Frontal cortex (tissue), 4 donors: ENCODE results near the gene ASTN2. TPM values are rescaled to one million over a fixed set of nuclear protein-coding genes. Genes with fewer than 3 reads are reported as not detected.

Experiments
- DNase-seq, 2 donors: peaks; one replicate each; pipeline ENCODE4 v3.0.0; 2012; ENCODE audit warnings: low spot score in 2 of 2
- FAIRE-seq: peaks from 2 replicates; lab custom pipeline; 2012; peaks lifted over from hg19 to GRCh38; lab: Jason Lieb, UNC
- total RNA-seq: library from RNA; depleted of rRNA; stranded (reverse); fragments of >200 nt; gene quantifications from one replicate; pipeline ENCODE4 v1.2.3, GENCODE V29; 2014
- donor health status: control.
- donor health status: control.
- donor health status: control.

Gene ASTN2
- total RNA-seq, 1 donor from 2014 or later = 23.2 TPM

DNA sequence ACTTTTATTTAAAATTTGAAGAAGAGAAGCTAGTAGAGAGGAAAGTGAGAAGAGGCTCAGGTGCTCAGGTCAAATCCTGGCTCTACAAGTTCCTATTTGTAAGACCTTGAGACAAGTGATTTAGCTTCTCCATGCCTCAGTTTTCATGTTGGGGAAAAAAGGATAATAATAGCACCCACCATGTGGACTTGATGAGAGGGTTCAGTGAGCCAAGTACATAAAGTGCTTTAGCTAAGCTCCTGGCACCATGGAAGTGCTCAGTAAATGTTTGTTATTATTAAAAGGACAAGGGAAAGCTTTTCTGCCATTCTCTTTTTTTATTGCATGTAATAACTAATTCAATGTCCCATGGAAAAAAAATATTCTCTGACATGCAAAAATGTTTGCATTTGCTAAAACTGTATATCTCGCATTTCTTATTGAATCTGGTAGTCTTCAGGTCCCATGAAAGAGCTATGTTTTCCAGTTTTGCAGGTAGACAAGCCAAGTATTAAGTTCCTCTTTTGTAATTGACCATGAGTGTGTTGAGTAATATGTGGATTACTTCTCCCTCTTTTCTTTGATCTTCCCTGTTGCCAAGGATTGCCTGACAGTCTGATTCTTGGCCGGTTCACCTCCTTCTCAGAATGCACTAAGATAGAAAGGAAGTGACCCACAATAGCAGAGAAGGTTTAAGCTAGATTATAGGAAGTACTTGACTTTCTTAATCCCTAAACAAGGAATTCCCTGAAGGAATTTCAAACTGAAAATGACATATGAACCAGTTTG is 773.4 kb downstream of the ASTN2 start:
- FAIRE-seq (no peak), DNase-seq (no peak)

DNA sequence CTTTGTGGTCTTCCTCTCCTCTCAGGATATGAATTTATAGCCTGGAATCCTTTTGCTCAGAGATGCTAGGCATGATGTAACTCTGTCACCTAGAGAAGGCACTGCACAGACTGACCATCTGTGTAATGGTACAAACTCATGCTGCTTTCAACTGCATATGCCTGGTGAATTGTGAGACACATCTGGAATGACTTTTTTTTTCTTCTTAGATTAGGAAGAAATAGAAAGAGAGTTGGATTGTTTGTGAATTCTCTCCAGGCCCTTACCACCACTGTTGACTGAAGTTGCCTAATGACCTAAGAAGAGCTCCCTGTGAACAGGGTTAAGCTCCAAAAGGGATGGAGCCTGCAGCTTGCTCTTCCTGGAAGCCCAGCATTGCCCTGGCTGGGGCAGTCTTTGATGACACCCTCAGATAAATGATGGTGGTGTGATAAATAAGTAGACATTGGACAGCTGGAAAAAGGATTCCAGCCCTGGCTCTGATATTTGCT is 775.6 kb downstream of the ASTN2 start:
- no peak for DNase-seq

DNA sequence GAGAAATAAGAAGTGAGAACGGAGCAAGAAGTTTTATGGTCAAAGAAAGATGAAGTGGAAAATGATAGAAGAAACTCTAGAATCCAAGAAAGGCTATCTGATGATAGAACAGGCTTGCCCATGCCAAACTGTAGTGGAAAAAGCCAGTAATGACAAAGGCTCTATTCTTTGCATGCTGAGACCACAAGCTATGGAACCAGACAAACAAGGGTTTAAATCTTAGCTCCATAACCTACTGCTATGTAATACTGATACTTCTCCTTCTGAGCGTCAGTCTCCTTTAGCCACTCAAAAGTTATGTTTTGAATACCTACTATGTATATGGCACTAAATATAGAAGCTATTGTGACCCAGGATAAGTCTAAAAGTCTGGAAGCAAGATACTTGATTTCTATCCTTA is 778.9 kb downstream of the ASTN2 start:
- DNase-seq (no peak), FAIRE-seq (no peak)

More for the DNA sequence above, 775.6 kb downstream of the ASTN2 start:
- no peak for FAIRE-seq

- no peak for FAIRE-seq
- DNase-seq = no peak
Observed at GRCh38 chr9:116632990-116633838, 781.6 kb downstream of the ASTN2 start.

DNA sequence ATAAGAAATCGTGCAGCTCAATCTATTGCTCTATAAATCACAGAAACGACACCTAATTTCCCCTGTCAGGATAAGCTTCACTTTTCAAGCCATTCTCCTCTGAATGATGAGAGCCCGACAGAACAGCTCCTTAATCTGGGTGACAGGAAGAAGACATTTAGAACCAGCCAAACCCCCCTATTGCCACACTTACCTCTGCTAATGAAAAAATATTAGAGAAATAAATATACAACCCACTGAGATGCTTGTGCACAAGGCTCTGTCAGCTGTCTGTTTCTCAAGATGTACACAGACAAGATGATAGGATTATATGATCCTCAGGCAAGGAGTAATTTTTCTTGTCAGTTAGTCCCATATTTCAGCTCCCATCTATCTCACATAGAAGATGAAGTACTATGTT is 785.2 kb downstream of the ASTN2 start:
- FAIRE-seq (no peak), DNase-seq (no peak)

DNA sequence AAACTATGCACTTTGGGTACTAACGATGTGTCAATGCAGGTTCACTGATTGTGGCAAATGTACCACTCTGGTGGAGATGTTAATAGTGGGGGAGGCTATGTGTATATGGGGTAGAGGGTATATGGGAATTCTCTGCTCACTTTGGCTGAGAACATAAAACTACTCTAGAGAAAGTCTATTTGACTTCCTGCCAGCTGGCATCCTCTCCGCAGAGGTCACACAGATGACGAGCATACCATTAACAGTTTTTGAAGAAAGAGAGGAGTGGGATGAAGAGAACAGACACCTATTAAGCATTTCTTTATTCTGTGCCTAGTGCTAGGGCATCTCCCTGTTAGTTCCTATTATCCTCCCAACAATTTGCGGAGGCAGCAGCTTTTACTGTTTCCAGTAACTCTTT is 786.1 kb downstream of the ASTN2 start:
- FAIRE-seq (no peak), DNase-seq (no peak)

DNA sequence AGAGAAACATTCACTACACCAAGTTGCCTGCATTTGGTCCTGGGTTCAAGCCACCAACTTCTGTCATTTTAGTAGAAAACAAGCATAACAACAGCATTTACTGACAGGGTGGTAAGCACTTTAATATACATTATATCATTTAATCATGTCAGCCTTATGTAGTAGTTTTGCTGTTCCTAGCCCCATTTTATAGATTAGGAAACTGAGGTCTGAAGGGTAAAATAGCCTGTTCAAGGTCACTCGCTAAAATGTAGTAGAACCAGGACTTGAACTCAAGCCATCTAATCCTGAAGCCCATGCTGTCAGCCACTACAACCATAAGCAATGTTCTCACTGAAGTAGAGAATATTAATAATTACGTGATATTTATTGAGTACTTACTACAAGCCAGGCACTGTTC is 787.4 kb downstream of the ASTN2 start:
- FAIRE-seq (no peak), DNase-seq (no peak)

- no peak for DNase-seq
- no peak for FAIRE-seq
Observed at GRCh38 chr9:116626762-116627161, 788.1 kb downstream of the ASTN2 start.

DNA sequence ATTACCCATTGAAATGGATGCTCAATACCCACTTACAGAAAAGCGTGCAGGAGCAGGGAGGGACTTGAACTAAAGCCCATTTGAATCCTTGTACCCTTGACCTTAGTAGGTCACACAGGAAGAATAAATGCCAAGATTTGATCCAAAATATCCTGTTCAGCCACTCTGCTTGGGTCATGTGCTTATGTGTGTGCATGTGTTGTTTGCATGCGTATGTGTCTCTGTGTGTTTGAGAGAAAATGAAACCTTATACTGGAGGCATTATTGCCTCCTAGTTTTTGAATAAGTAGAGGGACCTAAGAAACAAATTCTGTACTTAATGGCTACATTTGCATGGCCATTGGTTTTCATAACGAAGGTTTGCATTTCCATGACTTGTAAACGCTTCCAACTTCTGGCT is 791.1 kb downstream of the ASTN2 start:
- no peak for FAIRE-seq

DNA sequence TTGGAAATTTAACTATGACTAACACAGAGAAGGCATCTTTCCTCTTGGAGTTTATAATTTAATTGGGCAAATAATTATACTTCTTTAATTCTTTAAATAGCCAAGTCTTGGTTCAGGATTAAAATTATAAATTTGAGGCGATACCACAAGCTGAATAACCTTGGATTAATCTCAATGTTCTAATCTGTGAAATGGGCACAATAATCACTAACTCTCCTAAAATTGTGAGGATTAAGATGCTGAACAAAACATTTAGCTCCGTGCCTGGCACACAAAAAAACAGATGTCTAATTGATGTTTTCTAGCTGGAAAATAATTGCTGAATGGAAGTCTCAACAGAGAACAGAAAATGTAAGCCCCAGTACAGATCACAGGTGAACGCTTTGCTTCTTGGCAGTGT is 797.5 kb downstream of the ASTN2 start:
- no peak for FAIRE-seq

More for the DNA sequence above, 791.1 kb downstream of the ASTN2 start:
- DNase-seq = no peak

GRCh38 chr9:116616304-116616914 is 798.4 kb downstream of the ASTN2 start:
- no peak for FAIRE-seq
- no peak for DNase-seq

More for the DNA sequence above, 797.5 kb downstream of the ASTN2 start:
- DNase-seq = no peak

GRCh38 chr9:116608064-116608463 is 806.8 kb downstream of the ASTN2 start:
- DNase-seq = no peak
- no peak for FAIRE-seq

- DNase-seq = no peak
- FAIRE-seq = no peak
Observed at GRCh38 chr9:116605904-116606341, 808.9 kb downstream of the ASTN2 start.

DNA sequence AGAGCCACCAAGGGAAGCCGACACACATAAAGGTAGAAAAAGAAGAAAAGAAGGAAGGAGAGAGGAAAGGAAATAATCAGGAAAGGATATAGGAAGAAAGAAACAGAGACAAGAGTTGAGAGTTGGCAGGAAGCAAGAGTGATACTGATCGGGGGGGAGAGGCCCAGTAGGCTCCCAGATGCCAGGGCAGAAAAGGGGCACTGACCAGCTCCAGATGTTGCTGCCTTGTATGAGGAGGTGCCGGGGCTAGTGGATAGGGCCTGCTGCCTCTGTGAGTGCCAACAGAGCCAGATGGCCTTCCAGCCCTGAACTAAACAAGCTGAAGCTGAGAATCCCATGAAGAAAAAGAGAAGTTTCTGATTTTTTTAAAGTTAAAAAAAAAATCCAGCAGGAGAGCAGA is 809.8 kb downstream of the ASTN2 start:
- FAIRE-seq = no peak

DNA sequence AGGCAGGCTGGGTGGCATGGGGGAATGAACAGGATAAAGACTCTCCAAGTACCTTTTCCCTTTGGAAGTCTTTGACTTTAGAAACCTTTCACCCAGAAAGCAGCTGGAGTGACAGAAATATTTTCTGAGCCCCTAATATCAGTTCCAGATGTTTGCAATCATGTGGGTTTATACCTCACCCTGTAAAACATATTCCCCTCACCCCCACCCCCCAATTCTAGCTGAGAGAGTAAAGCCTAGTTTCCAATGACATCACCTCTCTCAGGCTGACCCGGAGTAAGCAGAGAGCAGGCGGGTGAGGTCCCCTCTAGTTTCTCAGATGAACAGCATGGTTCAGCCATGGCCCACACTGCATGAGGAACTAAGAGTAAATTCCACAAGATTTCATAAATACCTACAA is 810.6 kb downstream of the ASTN2 start:
- no peak for DNase-seq
- FAIRE-seq = no peak

More for the DNA sequence above, 809.8 kb downstream of the ASTN2 start:
- DNase-seq = no peak

DNA sequence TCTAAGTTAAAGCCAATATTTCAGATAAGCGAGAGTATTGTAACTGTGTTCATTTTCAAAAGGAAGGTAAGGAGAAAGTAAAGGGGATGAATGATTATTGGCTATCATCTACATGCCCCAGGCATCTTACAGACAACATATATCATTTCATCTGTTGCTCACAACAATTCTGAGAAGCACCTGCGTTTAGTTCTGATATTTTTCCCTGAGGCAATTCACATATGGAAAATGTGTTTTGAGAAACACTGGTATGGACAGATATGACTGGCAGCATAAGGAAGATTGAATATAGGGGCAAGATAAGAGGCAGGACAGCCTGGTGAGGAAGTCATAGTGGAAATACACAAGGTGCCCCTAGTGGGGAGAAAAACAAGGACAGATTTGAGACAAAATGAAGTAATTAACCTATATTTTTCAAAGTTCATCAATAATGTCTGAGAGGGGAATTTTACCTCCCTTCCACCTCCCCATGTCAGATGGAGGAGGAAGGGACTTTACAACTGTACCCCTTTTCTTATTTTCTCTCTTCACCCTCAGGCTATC is 815.4 kb downstream of the ASTN2 start:
- DNase-seq = no peak
- FAIRE-seq = no peak

DNA sequence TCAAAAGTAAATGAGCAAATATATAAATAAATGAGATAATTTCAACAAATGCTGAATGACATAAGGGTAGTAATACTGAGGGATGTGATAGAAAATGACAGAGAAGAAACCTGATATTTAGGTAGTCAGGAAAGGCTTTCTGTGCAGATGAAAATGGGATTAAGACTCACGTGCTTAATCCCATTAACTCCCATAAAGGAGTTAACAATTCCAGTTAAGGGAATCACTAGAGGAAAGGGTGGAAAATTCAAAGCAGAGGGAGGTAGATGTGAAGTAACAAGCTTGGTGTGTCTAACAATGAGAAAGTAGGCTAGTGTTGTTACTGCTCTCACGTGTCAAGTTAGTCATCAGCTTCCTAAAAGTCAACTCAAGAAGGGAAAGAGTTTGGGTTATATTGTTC is 818.2 kb downstream of the ASTN2 start:
- DNase-seq (no peak), FAIRE-seq (no peak)

DNA sequence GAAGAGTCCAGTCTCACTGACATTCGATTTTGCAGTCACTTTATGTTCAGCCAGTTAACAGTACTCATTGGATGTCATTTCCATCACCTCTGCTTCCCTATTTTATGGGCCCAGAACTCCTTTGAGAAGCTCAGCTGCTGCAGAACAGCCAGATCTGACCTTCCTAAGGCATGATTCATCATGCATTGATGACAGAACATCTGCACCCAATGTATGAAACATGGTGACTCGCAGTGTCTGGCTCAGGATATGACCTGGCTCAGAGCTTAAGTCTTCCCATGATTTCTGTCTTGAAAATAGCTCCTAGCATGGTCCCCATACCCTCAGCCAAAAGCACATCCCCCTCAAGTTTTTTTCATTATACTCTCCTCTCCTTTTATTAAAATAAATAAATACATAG is 820.3 kb downstream of the ASTN2 start:
- no peak for FAIRE-seq
- no peak for DNase-seq

DNA sequence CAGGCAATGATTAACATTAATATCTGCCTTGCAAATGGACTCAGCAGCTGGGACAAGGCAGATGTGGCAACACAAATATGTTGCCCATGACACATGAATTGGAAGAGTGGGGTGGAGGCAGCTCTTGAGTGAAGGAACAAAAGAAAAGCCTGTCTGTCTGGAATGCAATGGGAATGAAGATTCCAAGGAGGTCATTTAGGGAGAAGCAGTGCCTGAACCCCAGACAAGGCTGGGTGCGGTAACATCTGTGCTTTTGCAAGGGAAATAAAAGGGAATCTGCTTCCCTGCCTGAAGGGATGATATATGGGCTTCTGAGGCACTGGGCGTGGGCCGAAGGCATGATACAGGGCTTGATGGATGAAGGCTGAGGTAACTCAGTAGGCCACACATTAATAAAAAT is 821.9 kb downstream of the ASTN2 start:
- DNase-seq (no peak), FAIRE-seq (no peak)
